GM12878 (cell line): ENCODE measurements around the gene DNAJB6. TPM values are rescaled to one million over a fixed set of nuclear protein-coding genes. Genes with fewer than 3 reads are reported as not detected.

Experiments
- ATAC-seq: fragments of 200-7000 bp; cut with Tn5 transposase; 3 replicates; pipeline ENCODE4 v1.9.1; 2020; ENCODE audit warnings: mild to moderate bottlenecking, moderate library complexity
- BruUV-seq: library from RNA; stranded (reverse); fragments of 400-500 nt; replicated peaks from 2 replicates; lab custom pipeline; 2021; lab: Mats Ljungman, UMichigan
- CTCF ChIA-PET: fragments of 300-600 bp; sonication (Branson Sonifier 250); formaldehyde crosslinking; extraction: SDS; loops from one replicate; lab custom pipeline; 2021; ENCODE audit warnings: inconsistent platforms; lab: Yijun Ruan, JAX
- POLR2A ChIA-PET: fragments of 350-600 bp; formaldehyde crosslinking; extraction: SDS; loops from one replicate; lab custom pipeline; 2021; ENCODE audit warnings: inconsistent platforms; lab: Charles Lee
- RAD21 ChIA-PET: fragments of 300-600 bp; sonication (Branson Sonifier 250); formaldehyde crosslinking; loops from one replicate; lab custom pipeline; 2023; ENCODE audit warnings: antibody characterized with exemption; ENCODE audit not compliant: unreplicated experiment; lab: Charles Lee
- SMC1A ChIA-PET: fragments of 300-600 bp; sonication (Branson Sonifier 250); formaldehyde crosslinking; loops from one replicate; lab custom pipeline; 2023; ENCODE audit not compliant: unreplicated experiment, uncharacterized antibody; lab: Charles Lee
- DNase-seq: peaks from one replicate; pipeline ENCODE4 v3.0.0-alpha.2; 2011; ENCODE audit warnings: low read depth, low spot score
- FAIRE-seq: peaks from 3 replicates; lab custom pipeline; 2011; peaks lifted over from hg19 to GRCh38; lab: Jason Lieb, UNC
- H2AFZ ChIP-seq: 2 replicates; pipeline ENCODE4 v1.6.0; 2011; ENCODE audit warnings: low read depth, low read length, control low read depth; ENCODE audit not compliant: control insufficient read depth
- H3K27ac ChIP-seq: 2 replicates; pipeline ENCODE4 v1.5.1; 2011; ENCODE audit warnings: control low read depth; ENCODE audit not compliant: control insufficient read depth, insufficient read depth
- H3K27me3 ChIP-seq, 2 experiments: replicated peaks in 1 of 2; 2 replicates each; pipeline versions ENCODE4 v1.6.0 to v1.6.1; 2011; ENCODE audit warnings: low read length in 1 of 2; ENCODE audit not compliant: control insufficient read depth in 2 of 2, insufficient read depth in 2 of 2
- H3K36me3 ChIP-seq, 2 experiments: 2 replicates each; pipeline ENCODE4 v1.5.1; 2011; ENCODE audit warnings: low read length in 1 of 2; ENCODE audit not compliant: control insufficient read depth in 2 of 2, insufficient read depth in 2 of 2
- H3K4me1 ChIP-seq: 2 replicates; pipeline ENCODE4 v1.6.1; 2011; ENCODE audit warnings: mild to moderate bottlenecking, low read length, moderate library complexity, mixed read lengths; ENCODE audit not compliant: control insufficient read depth, insufficient read depth
- H3K4me2 ChIP-seq: 2 replicates; pipeline ENCODE4 v1.6.0; 2011; ENCODE audit warnings: control low read depth; ENCODE audit not compliant: control insufficient read depth, insufficient read depth
- H3K4me3 ChIP-seq: fragments of 200-600 bp; sonication (generic); 2 replicates; pipeline ENCODE4 v1.5.1; 2016
- H3K79me2 ChIP-seq: 2 replicates; pipeline ENCODE4 v1.6.0; 2011; ENCODE audit warnings: low read length; ENCODE audit not compliant: control insufficient read depth, insufficient read depth
- H3K9ac ChIP-seq: 2 replicates; pipeline ENCODE4 v1.8.0; 2011; ENCODE audit warnings: low read length, control low read depth, mixed read lengths; ENCODE audit not compliant: control insufficient read depth, insufficient read depth
- H3K9me3 ChIP-seq: replicated peaks from 3 replicates; pipeline ENCODE4 v1.5.1; 2011; ENCODE audit warnings: mild to moderate bottlenecking, low read length; ENCODE audit not compliant: control insufficient read depth, insufficient read depth
- H4K20me1 ChIP-seq: 2 replicates; pipeline ENCODE4 v1.6.0; 2011; ENCODE audit not compliant: control insufficient read depth, insufficient read depth
- ESRRA ChIP-seq: IDR thresholded peaks from 2 replicates; pipeline ENCODE4 v1.6.1; 2012; ENCODE audit warnings: mild to moderate bottlenecking, low read length, improper control_type of control experiment
- NFYA ChIP-seq: IDR thresholded peaks from 2 replicates; pipeline ENCODE4 v1.6.1; 2011; ENCODE audit warnings: low read depth, mild to moderate bottlenecking, low read length, improper control_type of control experiment, borderline replicate concordance
- STAT1 ChIP-seq: fragments of 450-650 bp; conservative IDR thresholded peaks from 2 replicates; pipeline ENCODE4 v1.6.1; 2014; ENCODE audit warnings: antibody characterized with exemption, mild to moderate bottlenecking
- TARDBP ChIP-seq: IDR thresholded peaks from 2 replicates; pipeline ENCODE4 v1.6.1; 2016; ENCODE audit warnings: borderline replicate concordance
- TCF12 ChIP-seq: IDR thresholded peaks from 2 replicates; pipeline ENCODE4 v1.6.1; 2011; ENCODE audit warnings: low read depth, mild to moderate bottlenecking, low read length
- ZNF207 ChIP-seq: fragments of 450-650 bp; IDR thresholded peaks from 2 replicates; pipeline ENCODE4 v1.6.1; 2014; ENCODE audit warnings: antibody characterized with exemption, mild to moderate bottlenecking, borderline replicate concordance
- WGBS: methylation state at CpG from one replicate; pipeline ENCODE4 v1.1.6; 2016; ENCODE audit warnings: low lambda C conversion rate; ENCODE audit not compliant: insufficient replicate concordance, insufficient coverage; ENCODE audit errors: missing lambda C conversion rate; 5-methylcytosine and 5-hydroxymethylcytosine counted together
- in situ Hi-C: fragments of 300-500 bp; cut with MboI; formaldehyde crosslinking; loops from 9 replicates; pipeline ENCODE4 v1.14.3; 2018; ENCODE audit warnings: mixed read lengths
- intact Hi-C: fragments of 100-400 bp; cut with micrococcal nuclease; formaldehyde crosslinking; loops from one replicate; pipeline ENCODE4 v1.14.2; 2022; ENCODE audit not compliant: unreplicated experiment
- polyA plus RNA-seq, 11 experiments: library from polyadenylated mRNA; depleted of rRNA in 4 of 11; unstranded in 6 of 11; stranded (reverse) in 5 of 11; fragments of >200 nt; fragmentation: Nextera tagmentation in 4 of 11; fragmentation: Illumina TruSeq in 1 of 11; extraction: Ambion mirVana in 4 of 11; extraction: Trizol in 1 of 11; gene quantifications; 1 replicate in 1 of 11; 2 replicates in 10 of 11; pipeline versions ENCODE4 v1.2.1 to v1.2.3, GENCODE V29; 2011 to 2016; ENCODE audit warnings: inconsistent platforms in 2 of 11, missing spikeins in 2 of 11, low read depth in 1 of 11
- total RNA-seq, 4 experiments: library from RNA; depleted of rRNA in 3 of 4; stranded (reverse); fragments of >200 nt in 3 of 4; fragmentation: Illumina TruSeq in 1 of 4; extraction: Trizol in 1 of 4; gene quantifications; 2 replicates each; pipeline versions ENCODE4 v1.2.1 to v1.2.3, GENCODE V29; 2013 to 2021
- TF ChIP-seq, protein P1 (sequence below): IDR thresholded peaks from 2 replicates; pipeline ENCODE4 v1.6.1; 2011; ENCODE audit warnings: borderline replicate concordance, low read depth, mild to moderate bottlenecking, moderate library complexity, mixed read lengths, low read length; ENCODE audit not compliant: insufficient read depth; ENCODE audit errors: extremely low read length
- TF ChIP-seq, protein P2 (sequence below): fragments of 450-650 bp; IDR thresholded peaks from 2 replicates; pipeline ENCODE4 v1.6.1; 2018; ENCODE audit warnings: borderline replicate concordance, mild to moderate bottlenecking; ENCODE audit not compliant: partially characterized antibody
- TF ChIP-seq, protein P3 (sequence below): IDR thresholded peaks from 2 replicates; pipeline ENCODE4 v1.6.1; 2012; ENCODE audit warnings: low read depth, low read length, improper control_type of control experiment
- TF ChIP-seq, protein P4 (sequence below): IDR thresholded peaks from 2 replicates; pipeline ENCODE4 v1.6.1; 2012; ENCODE audit warnings: low read depth, low read length, improper control_type of control experiment

The DNAJB6 gene
- total and polyA plus RNA-seq, 10 of the 15 experiments (the other 5 are each of a cell fraction or from before 2014, with no cell fraction given) = 34.5 to 117 (median 53.1) TPM

DNA sequence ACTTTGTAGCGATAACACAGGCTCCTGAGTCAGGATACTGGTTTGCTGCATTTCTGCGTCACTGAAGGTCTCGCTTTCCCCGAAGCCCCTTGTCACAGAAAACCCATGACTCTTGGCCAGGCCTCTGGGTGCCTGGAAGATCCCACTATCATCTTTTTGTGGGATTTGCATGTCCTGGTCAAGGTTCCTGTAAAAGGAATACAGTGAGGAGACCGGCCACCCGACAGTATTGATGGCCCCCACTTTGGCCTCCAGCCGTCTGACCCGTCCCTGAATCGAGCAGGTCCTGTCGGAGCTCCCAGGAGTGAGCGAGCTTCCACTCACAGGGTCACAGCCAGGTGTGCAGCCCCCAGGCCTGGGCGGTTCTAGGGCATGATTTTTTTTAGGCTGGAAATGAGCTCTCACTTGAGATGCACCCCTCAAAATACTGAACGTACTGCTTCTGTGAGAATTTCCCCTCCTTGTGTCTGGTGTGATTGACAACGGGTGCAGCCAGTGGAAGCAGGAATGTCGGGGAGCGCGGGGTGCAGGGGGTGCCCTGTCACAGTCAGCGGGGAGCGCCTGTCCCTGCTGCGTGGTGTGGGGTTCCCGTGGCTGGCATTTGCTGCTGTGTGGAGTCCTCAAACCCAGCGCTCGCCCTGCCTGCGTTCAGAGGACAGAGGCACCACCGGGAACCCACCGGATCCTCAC lies 75.8 kb downstream of the DNAJB6 start:
- ChIA-PET POLR2A (no interaction called here), RAD21 (no interaction called here), CTCF (no interaction called here), SMC1A (no interaction called here)
- H3K4me1 ChIP-seq = no peaks in the 10 kb centered on the region
- no peaks in the 10 kb centered on the region for H3K27me3 ChIP-seq
- 97% methylated on average over 24 of the region's 26 CpGs for WGBS
- DNase-seq (no peak), ATAC-seq (no peak), FAIRE-seq (no peak)
- intact Hi-C loops (no loop called here), in situ Hi-C loops (no loop called here)
- H3K79me2 ChIP-seq = no peaks in the 10 kb centered on the region
- peaks cover 9 to 11% of the 10 kb centered on the region in 2 experiments; a peak in 3 of 4 replicates for H3K36me3 ChIP-seq
- H3K4me2 ChIP-seq = no peak overlapping the region
- H2AFZ ChIP-seq = no peak overlapping the region
- no TSS peak for BruUV-seq
- H3K9me3 ChIP-seq = no peaks in the 10 kb centered on the region
- H3K4me3 ChIP-seq = no peak overlapping the region
- TF ChIP-seq TCF12 (no peak), STAT1 (no peak), TARDBP (no peak), ZNF207 (no peak), ESRRA (no peak), NFYA (no peak)
- TF ChIP-seq, protein P1, sequence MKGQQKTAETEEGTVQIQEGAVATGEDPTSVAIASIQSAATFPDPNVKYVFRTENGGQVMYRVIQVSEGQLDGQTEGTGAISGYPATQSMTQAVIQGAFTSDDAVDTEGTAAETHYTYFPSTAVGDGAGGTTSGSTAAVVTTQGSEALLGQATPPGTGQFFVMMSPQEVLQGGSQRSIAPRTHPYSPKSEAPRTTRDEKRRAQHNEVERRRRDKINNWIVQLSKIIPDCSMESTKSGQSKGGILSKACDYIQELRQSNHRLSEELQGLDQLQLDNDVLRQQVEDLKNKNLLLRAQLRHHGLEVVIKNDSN = no peak
- TF ChIP-seq, protein P2, sequence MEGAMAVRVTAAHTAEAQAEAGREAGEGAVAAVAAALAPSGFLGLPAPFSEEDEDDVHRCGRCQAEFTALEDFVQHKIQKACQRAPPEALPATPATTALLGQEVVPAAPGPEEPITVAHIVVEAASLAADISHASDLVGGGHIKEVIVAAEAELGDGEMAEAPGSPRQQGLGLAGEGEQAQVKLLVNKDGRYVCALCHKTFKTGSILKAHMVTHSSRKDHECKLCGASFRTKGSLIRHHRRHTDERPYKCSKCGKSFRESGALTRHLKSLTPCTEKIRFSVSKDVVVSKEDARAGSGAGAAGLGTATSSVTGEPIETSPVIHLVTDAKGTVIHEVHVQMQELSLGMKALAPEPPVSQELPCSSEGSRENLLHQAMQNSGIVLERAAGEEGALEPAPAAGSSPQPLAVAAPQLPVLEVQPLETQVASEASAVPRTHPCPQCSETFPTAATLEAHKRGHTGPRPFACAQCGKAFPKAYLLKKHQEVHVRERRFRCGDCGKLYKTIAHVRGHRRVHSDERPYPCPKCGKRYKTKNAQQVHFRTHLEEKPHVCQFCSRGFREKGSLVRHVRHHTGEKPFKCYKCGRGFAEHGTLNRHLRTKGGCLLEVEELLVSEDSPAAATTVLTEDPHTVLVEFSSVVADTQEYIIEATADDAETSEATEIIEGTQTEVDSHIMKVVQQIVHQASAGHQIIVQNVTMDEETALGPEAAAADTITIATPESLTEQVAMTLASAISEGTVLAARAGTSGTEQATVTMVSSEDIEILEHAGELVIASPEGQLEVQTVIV = no peak
- TF ChIP-seq, protein P3, sequence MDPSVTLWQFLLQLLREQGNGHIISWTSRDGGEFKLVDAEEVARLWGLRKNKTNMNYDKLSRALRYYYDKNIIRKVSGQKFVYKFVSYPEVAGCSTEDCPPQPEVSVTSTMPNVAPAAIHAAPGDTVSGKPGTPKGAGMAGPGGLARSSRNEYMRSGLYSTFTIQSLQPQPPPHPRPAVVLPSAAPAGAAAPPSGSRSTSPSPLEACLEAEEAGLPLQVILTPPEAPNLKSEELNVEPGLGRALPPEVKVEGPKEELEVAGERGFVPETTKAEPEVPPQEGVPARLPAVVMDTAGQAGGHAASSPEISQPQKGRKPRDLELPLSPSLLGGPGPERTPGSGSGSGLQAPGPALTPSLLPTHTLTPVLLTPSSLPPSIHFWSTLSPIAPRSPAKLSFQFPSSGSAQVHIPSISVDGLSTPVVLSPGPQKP = no peak
- TF ChIP-seq, protein P4, sequence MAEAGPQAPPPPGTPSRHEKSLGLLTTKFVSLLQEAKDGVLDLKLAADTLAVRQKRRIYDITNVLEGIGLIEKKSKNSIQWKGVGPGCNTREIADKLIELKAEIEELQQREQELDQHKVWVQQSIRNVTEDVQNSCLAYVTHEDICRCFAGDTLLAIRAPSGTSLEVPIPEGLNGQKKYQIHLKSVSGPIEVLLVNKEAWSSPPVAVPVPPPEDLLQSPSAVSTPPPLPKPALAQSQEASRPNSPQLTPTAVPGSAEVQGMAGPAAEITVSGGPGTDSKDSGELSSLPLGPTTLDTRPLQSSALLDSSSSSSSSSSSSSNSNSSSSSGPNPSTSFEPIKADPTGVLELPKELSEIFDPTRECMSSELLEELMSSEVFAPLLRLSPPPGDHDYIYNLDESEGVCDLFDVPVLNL = no peak
- H3K9ac ChIP-seq = no peak overlapping the region
- H3K27ac ChIP-seq = no peak overlapping the region
- H4K20me1 ChIP-seq = no peaks in the 10 kb centered on the region
